ENCODE results near the gene COPZ2.
"Not testable (repeated sequence)": the region's sequence is repeated elsewhere in the genome, so short reads cannot be mapped to it uniquely, and the experiment has no call there.

Gene COPZ2

GRCh38 chr17:48037036-48037837 is at the start of gene COPZ2:
Gene COPZ2, minus strand, starts transcription at chr17:48037797. Its CDS starts 20 bp downstream, at chr17:48037777.
- peak; percentile 41 for DNase-seq (ENCODE audit: low read depth)

GRCh38 chr17:48084932-48085331 is 47.3 kb upstream of the COPZ2 start:
- DNase-seq (ENCODE audit: low read depth) = no peak

- no peak for DNase-seq (ENCODE audit: low read depth)
Measured at GRCh38 chr17:48081858-48082257, 44.3 kb upstream of the COPZ2 start.

- DNase-seq (ENCODE audit: low read depth) = not testable (repeated sequence)
Measured at GRCh38 chr17:48077152-48077551, 39.6 kb upstream of the COPZ2 start.

GRCh38 chr17:48074322-48075081 is 36.9 kb upstream of the COPZ2 start:
- peak; percentile 72 for DNase-seq (ENCODE audit: low read depth)

- not testable (repeated sequence) for DNase-seq (ENCODE audit: low read depth)
Measured at GRCh38 chr17:48073566-48074094, 36.0 kb upstream of the COPZ2 start.

GRCh38 chr17:48072811-48073210 is 35.2 kb upstream of the COPZ2 start:
- DNase-seq (ENCODE audit: low read depth) = not testable (repeated sequence)

- DNase-seq (ENCODE audit: low read depth) = no peak
Measured at GRCh38 chr17:48071654-48072053, 34.1 kb upstream of the COPZ2 start.

GRCh38 chr17:48070195-48070594 is 32.6 kb upstream of the COPZ2 start:
- DNase-seq (ENCODE audit: low read depth) = no peak

- DNase-seq (ENCODE audit: low read depth) = no peak
Measured at GRCh38 chr17:48068491-48068961, 30.9 kb upstream of the COPZ2 start.

- not testable (repeated sequence) for DNase-seq (ENCODE audit: low read depth)
Measured at GRCh38 chr17:48067808-48068207, 30.2 kb upstream of the COPZ2 start.

- DNase-seq (ENCODE audit: low read depth) = no peak
Measured at GRCh38 chr17:48067245-48067644, 29.6 kb upstream of the COPZ2 start.

- DNase-seq (ENCODE audit: low read depth) = no peak
Measured at GRCh38 chr17:48066656-48067055, 29.1 kb upstream of the COPZ2 start.

- no peak for DNase-seq (ENCODE audit: low read depth)
Measured at GRCh38 chr17:48066192-48066591, 28.6 kb upstream of the COPZ2 start.

GRCh38 chr17:48064638-48065037 is 27.0 kb upstream of the COPZ2 start:
- no peak for DNase-seq (ENCODE audit: low read depth)

- DNase-seq (ENCODE audit: low read depth) = no peak
Measured at GRCh38 chr17:48062273-48062672, 24.7 kb upstream of the COPZ2 start.

GRCh38 chr17:48060249-48060648 is 22.7 kb upstream of the COPZ2 start:
- DNase-seq (ENCODE audit: low read depth) = no peak

- no peak for DNase-seq (ENCODE audit: low read depth)
Measured at GRCh38 chr17:48059125-48059668, 21.6 kb upstream of the COPZ2 start.

- DNase-seq (ENCODE audit: low read depth) = no peak
Measured at GRCh38 chr17:48058393-48059124, 21.0 kb upstream of the COPZ2 start.

GRCh38 chr17:48057626-48058025 is 20.0 kb upstream of the COPZ2 start:
- DNase-seq (ENCODE audit: low read depth) = no peak

GRCh38 chr17:48056879-48057278 is 19.3 kb upstream of the COPZ2 start:
- no peak for DNase-seq (ENCODE audit: low read depth)

GRCh38 chr17:48056246-48056745 is 18.7 kb upstream of the COPZ2 start:
- DNase-seq (ENCODE audit: low read depth) = no peak
